HG03159 (cell line): ENCODE measurements around the gene PRM2.

Experiments
- ATAC-seq: cut with Tn5 transposase; IDR thresholded peaks from one replicate; pipeline ENCODE4 v1.9.1; 2021; ENCODE audit warnings: mild to moderate bottlenecking, moderate library complexity; ENCODE audit not compliant: unreplicated experiment

Gene PRM2

DNA sequence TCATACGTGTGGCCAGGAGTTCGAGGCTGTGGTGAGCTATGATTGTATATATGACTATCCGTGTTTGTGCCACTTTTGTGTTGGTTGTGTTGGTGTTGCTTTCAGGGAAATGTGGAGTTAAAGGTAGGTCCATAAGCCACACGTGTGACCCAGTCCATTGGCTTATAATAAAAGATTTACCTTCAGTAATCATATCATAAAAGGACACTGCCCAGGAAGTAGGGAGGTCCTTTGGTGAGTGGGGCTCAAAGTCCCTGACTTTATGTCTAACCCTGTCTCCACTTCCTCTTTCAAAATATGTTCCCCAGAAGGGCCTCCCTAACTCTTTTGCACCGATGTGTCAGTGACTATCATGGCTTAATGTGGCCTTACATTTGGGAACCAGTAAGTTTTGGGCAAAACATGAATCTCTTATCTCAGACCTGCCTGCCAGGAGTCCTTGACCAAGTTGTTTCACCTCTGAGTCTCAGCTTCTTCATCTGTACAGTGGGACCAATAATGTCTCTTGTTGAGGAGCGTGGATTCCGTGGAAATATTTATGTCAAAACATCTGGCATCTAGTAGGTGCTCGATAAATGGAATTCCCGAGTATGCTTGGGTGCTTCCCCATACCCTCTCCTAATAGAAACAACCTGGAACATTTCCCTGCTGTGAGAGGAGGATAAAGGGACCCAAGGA is 12.0 kb downstream of the PRM2 start:
- ATAC-seq, result no peak

- ATAC-seq, result no peak
Observed at GRCh38 chr16:11263737-11264136, 12.5 kb downstream of the PRM2 start.

- ATAC-seq, result no peak
Observed at GRCh38 chr16:11262915-11263314, 13.4 kb downstream of the PRM2 start.

GRCh38 chr16:11260596-11260966 is 15.7 kb downstream of the PRM2 start:
- no peak for ATAC-seq

DNA sequence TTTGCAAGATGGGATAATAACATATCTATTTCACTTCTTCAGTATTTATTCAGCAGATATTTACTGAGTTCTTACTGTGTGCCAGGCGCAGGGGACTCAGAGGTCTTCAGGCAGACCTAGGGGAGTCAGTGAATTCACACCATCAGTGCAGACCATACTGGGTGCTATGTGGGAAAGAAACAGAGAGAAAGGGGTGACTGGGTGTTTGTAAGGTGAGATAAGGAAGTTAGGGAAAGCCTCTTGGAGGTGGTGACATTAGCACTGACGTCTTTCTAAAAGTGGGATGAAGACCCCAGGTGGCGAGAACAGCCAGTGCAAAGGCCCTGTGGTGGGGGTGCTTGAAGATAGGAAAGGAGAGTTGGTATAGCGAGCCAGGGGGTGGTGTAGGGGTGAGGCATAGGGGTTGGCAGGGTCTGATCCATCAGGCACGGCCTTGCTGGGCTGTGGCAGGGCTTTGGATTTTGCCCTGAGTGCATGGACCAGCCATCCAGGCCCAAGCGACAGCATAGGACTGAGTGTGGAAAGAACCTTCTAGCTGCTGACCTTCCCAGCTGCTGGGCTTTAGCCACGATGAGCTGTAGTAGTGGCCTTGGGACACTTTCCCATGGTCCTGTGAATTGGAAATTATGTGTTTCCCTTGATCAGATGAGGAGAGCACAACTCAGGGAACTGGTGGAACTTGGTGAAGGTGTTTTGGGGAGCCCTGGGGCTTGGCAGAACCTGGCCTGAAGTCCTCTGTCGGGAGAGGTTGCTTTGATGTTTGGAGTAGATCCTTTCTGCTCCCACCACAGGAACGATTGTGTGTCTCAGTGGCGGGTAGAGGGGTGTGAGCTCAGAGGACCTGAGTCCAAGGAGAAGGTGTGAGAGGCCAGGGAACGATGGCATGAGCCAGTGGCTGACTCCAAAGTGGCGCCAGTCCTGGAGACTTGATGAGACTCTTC is 16.4 kb downstream of the PRM2 start:
- ATAC-seq, result no peak

- peak; percentile 22 for ATAC-seq
Observed at GRCh38 chr16:11258553-11259492, 17.5 kb downstream of the PRM2 start.

DNA sequence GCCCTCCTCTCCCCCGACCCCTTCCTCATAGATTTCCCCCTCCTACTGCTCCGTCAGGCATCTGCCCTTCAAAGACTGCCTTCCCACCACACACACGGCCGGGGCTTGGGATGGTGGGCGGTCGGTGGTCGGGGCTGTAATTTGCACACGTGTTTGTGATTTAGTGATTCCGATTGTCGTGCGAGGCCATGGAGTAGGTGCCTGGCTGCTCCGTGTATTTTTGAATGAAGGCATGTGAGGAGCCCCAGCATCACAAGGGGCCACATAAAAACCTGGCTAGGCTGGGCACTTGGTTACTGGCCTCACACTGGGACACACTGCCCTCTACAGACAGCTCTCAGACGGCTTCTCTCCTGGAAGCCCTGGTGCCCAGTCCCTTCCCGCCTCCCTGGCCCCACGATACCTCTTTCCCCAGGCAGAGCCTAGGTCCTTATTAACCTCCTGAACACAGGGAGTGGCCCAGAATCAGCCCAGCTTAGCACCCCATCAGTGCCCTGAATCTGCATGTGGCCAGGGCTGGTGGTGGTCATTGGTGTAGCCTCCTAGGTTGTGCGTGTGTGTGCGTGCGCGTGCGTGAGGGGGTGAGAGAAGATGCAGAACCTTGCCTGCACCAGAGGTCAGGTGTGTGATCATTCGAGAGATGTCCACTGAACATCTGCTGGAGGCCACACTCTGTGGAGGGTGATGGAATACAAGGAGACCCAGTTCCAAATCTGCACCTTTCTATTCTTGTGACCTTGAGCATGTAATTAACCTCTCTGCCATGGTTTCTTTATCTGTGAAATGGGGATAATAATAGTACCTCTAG is 18.9 kb downstream of the PRM2 start:
- ATAC-seq, result no peak

DNA sequence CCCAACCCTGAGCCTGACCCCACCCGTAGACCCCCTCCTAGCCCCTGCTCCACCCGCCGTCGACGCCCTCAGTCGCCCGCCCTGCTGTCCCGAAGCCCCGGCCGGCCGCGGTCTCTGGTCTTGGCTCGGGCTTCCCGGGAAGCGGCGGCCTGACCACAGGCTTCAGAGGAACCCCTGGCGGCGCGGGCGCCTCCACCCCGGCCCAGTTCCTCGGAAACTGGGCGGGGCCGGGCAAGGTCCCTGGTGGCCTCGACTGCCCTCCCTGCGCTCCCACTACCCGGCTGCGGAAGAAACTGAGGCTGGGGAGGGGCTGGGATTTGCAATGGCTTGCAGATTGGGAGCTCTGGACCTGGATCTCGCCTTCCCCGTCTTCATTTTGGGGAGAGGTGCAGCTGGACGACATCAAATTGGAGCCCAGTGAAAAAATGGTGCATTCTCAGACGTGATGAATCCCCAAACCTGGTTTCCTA is 19.6 kb downstream of the PRM2 start:
- no peak for ATAC-seq

- ATAC-seq, result peak; percentile 49
Observed at GRCh38 chr16:11255737-11256660, 20.3 kb downstream of the PRM2 start, which contains the start of gene SOCS1. Gene SOCS1, minus strand, starts transcription at chr16:11256204. Its CDS starts 726 bp downstream, at chr16:11255478.

GRCh38 chr16:11254913-11255736 is 21.2 kb downstream of the PRM2 start:
- no peak for ATAC-seq

DNA sequence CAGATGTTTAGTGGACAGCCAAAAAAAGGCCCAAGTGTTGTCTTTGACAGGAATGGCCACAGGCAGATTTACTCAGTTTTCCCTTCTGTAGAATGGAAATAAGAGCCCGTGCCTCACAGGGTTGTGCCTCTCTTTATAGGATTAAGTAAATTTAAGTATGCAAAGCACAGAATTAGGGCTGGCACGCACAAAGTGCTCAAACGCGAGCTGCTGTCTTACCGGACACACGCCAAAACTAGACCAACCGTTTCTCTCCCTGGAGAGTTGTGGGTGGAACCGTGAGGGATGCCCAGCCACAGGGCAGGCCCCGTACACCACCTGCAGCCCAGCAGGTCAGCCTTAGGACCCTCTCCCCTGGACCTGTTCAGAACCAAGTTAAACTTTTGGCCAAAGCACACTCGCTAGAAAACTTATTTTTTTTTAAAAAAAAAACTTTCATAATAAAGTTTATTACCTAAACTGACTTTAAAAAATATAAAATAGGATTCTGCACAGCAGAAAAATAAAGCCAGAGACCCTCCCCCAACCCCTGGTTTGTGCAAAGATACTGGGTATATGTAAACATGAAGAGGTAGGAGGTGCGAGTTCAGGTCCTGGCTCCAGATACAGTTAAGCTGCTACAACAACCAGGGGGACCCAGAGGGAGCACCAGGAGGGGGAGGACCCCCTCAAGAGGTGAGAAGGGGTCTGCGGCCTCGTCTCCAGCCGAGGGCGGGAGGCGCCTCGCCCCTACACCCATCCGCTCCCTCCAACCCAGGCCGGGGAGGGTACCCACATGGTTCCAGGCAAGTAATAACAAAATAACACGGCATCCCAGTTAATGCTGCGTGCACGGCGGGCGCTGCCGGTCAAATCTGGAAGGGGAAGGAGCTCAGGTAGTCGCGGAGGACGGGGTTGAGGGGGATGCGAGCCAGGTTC is 22.0 kb downstream of the PRM2 start:
- ATAC-seq, result no peak

DNA sequence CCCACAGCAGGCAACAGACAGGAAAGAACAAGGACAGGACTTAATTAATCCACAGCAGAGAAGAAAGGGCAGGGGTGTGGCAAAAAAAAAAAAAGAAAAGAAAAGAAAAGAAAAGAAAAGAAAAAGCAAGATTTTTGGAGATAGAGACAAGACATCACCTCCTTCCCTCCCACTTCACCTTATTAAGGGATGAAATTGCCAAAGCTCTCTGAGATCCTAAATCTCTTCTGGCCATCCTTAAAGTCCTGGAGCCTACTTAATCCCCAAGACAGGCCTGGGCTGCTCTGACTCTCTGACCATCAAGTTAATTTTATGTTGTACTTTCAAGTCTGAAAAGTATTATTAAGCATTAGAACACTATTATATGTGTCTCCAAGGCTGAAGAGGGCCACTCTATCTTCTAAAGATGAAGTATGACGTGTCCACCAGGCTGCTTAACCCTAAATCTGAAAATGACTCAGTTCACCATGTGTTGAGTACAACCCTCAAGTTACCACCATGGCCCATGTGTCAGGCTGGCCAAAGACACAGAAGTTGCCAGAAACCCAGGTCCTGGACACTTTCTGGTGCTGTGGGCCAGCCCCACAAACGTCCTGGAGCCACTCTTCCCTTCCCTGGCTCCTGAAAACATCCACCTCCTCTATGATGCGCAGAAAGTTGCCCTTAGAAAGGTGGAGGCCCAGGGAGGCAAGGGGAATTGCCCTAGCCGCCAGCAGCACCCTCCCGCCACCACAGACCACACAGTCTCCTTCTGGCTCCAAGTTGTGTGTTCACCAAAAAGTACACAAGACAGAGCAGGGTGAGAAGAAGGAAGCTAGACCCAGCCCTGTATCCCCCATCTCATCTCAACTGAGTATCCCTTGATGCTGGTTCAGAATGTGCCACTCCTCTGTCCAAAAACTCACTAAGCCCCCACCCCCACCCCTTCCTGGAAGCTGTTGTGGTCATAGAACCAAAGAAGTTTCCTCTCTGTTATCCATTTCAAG is 23.0 kb downstream of the PRM2 start:
- ATAC-seq, result no peak

DNA sequence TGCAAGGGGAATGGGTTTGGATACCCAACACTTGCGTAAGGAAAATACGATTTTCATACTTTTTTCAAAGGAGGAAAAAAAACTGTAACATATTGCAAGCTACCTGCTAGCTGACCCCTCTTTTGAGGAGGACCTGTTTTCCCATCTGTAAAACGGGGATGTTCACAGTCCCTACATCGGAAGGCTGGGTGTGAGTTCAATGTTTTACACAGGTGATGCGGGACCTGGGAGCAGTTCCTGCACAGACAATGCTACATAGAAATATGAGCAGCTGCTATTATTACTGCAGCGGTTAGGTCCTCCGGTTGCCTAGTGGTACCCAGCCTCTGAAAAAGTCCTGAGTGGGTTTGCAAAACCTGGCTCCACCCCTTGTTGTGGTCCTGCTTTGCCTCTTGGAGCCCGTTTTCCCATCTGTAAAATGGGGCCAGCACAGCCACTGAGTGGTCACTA is 23.8 kb downstream of the PRM2 start:
- ATAC-seq, result no peak

DNA sequence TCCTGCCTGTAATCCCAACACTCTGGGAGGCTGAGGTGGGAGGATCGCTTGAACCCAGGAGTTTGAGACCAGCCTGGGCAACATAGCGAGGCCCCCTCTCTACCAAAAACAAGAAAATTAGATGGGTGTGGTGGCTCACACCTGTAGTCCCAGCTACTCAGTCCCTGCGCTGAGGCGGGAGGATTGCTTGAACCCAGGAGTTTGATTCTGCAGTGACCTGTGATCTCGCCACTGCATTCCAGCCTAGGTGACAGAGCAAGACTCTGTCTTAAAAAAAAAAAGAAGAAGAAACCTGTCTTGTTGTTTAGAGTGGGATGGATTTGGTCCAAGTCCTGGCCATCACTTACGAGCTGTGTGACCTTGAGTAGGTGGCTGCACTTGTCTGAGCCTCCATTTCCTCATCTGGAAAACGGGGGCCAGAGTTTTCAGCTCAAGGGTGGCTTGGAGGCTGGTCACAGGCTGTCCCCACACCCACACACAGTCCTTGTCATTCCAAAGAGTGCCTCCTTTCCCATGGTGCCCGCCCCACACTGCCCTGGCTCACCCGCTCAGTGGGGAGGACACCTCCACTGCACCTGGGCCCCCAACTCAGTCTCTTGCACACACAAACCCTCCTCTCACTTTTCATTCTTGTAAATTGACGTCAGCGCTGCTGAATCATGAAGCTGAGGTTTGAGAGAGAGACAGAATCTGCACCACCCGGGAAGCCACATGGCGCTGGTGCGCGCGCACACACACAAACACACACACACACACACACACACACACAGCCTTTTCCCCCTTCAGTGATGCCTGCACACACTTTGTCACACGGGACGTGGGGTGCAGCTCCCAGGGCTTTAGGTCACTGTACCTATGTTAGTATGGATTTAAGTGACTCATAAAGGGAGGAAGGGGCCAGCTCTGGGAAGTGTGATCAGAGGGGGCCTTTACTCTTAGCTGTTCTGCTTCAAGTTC is 24.5 kb downstream of the PRM2 start:
- ATAC-seq, result no peak
